GM18519 (cell line): Measurements from ENCODE around the gene WDR45B.
"Not testable (repeated sequence)": the region's sequence is repeated elsewhere in the genome, so short reads cannot be mapped to it uniquely, and the experiment has no call there.

ENCODE experiments used
- ATAC-seq: cut with Tn5 transposase; IDR thresholded peaks from one replicate; pipeline ENCODE4 v1.9.1; 2021; ENCODE audit warnings: mild to moderate bottlenecking, moderate library complexity; ENCODE audit not compliant: unreplicated experiment, low FRiP score

WDR45B gene

GRCh38 chr17:82658796-82659452 lies 10.7 kb upstream of the WDR45B start:
- ATAC-seq: no peak

- no peak for ATAC-seq
These were observed 10.1 kb upstream of the WDR45B start for GRCh38 chr17:82658331-82658730.

- ATAC-seq: no peak
These were observed 9.7 kb upstream of the WDR45B start for GRCh38 chr17:82657926-82658325.

GRCh38 chr17:82656266-82656665 lies 8.0 kb upstream of the WDR45B start:
- ATAC-seq: no peak

GRCh38 chr17:82655523-82655922 lies 7.3 kb upstream of the WDR45B start:
- no peak for ATAC-seq

GRCh38 chr17:82655038-82655479 lies 6.8 kb upstream of the WDR45B start:
- ATAC-seq: no peak

GRCh38 chr17:82654611-82655010 lies 6.4 kb upstream of the WDR45B start:
- ATAC-seq: not testable (repeated sequence)

GRCh38 chr17:82653651-82654528 lies 5.6 kb upstream of the WDR45B start:
- ATAC-seq: no peak

GRCh38 chr17:82650723-82651122 lies 2.5 kb upstream of the WDR45B start:
- ATAC-seq: no peak

GRCh38 chr17:82649501-82650261 lies 1.4 kb upstream of the WDR45B start:
- ATAC-seq: no peak

GRCh38 chr17:82648742-82649331 lies 593 bp upstream of the WDR45B start:
- ATAC-seq: no peak

- ATAC-seq: no peak
These were observed 565 bp downstream of the WDR45B start for GRCh38 chr17:82647593-82648164.

GRCh38 chr17:82645516-82645915 lies 2.7 kb downstream of the WDR45B start:
- no peak for ATAC-seq

- ATAC-seq: no peak
These were observed 4.1 kb downstream of the WDR45B start for GRCh38 chr17:82644148-82644547.

GRCh38 chr17:82642022-82642421 lies 6.2 kb downstream of the WDR45B start:
- no peak for ATAC-seq

- no peak for ATAC-seq
These were observed 8.2 kb downstream of the WDR45B start for GRCh38 chr17:82640036-82640435.

- no peak for ATAC-seq
These were observed 8.6 kb downstream of the WDR45B start for GRCh38 chr17:82639628-82640027.

- no peak for ATAC-seq
These were observed 10.0 kb downstream of the WDR45B start for GRCh38 chr17:82638183-82638773.

- ATAC-seq: no peak
These were observed 11.3 kb downstream of the WDR45B start for GRCh38 chr17:82636626-82637598.
